Esophagus (tissue), 2 donors: ENCODE measurements around the gene PKN1. TPM values are rescaled to one million over a fixed set of nuclear protein-coding genes. Genes with fewer than 3 reads are reported as not detected.

ENCODE experiments used
- H3K27ac ChIP-seq, 2 donors: one replicate each; pipeline ENCODE4 v1.5.1; 2013; ENCODE audit warnings: low read depth in 2 of 2, mild to moderate bottlenecking in 2 of 2, inconsistent platforms in 1 of 2, low read length in 1 of 2, moderate library complexity in 1 of 2
- H3K27me3 ChIP-seq, 2 donors: one replicate each; pipeline ENCODE4 v1.6.1; 2013; ENCODE audit warnings: low read length in 2 of 2, control low read depth in 1 of 2, mild to moderate bottlenecking in 1 of 2; ENCODE audit not compliant: insufficient read depth in 2 of 2, control insufficient read depth in 1 of 2
- H3K36me3 ChIP-seq, 2 donors: one replicate each; pipeline ENCODE4 v1.6.1; 2013; ENCODE audit warnings: low read length in 1 of 2; ENCODE audit not compliant: control insufficient read depth in 2 of 2, insufficient read depth in 2 of 2
- H3K4me1 ChIP-seq, 2 donors: one replicate each; pipeline ENCODE4 v1.6.1; 2013; ENCODE audit warnings: low read length in 1 of 2; ENCODE audit not compliant: control insufficient read depth in 2 of 2, insufficient read depth in 2 of 2
- H3K4me3 ChIP-seq, 2 donors: one replicate each; pipeline ENCODE4 v1.5.1; 2013; ENCODE audit warnings: low read length in 2 of 2, mild to moderate bottlenecking in 2 of 2, low read depth in 1 of 2, moderate library complexity in 1 of 2
- H3K9me3 ChIP-seq, 2 donors: one replicate each; pipeline ENCODE4 v1.6.1; 2013; ENCODE audit warnings: mild to moderate bottlenecking in 2 of 2, low read depth in 1 of 2, low read length in 1 of 2, moderate library complexity in 1 of 2; ENCODE audit not compliant: control insufficient read depth in 2 of 2, insufficient read depth in 1 of 2
- WGBS, 2 donors: extraction: QIAGEN DNeasy Blood & Tissue Kit; methylation state at CpG; one replicate each; pipeline ENCODE4 v1.1.7; 2013; 5-methylcytosine and 5-hydroxymethylcytosine counted together
- polyA plus RNA-seq, 2 donors: library from polyadenylated mRNA; stranded (reverse); fragments of 200-250 nt; gene quantifications; one replicate each; pipeline ENCODE4 v1.2.3, GENCODE V29; 2013
- donor health status: healthy with polysubstance abuse.
- donor health status: Bipolar disorder and iron deficiency.

The PKN1 gene
- polyA plus RNA-seq: 10 to 100 TPM; 10.7 to 12.6 TPM

DNA sequence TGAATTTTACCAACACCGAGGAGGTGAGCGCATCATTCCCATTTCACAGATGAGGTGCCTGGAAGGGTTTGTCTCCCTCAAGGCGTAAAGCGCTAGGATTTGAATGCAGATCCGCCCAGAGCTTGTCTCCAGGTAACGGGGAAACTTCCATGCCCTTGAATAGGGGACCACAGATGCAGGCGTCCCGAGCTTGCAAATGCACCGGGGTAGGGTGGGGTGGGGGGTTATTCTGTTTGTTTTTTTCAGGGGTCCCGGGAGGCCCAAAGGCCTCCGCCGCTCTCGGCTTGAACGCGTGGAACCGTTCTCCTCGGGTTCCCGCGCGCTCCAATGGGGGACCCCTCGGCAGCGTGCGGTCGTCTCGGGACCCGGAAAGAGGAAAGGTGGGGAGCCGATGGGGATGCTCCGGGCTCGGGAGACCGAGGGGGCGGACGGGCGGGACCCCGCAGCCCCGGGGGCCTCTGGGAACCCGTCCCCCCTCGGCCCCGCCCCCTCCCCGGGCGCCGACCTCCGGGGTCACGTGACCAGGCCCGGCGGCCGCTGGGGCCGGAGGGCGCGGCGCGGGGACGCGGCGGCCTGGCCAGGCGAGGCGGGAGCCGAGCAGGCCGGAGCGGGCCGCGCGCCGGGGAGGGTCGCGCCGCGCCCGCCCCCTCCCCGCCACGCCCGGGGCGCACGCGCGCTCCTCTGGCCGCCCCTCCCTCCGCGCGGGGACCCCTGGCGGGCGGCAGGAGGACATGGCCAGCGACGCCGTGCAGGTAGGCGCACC lies at the start of gene PKN1:
PKN1 (plus strand) TSS at position 516 of the 763 bp plus-strand sequence; CDS start at position 732, 216 bp downstream.
- H3K36me3 ChIP-seq: no peaks in the 10 kb centered on the region
- no peaks in the 10 kb centered on the region for H3K9me3 ChIP-seq
- peaks cover 7 to 18% of the 10 kb centered on the region in 2 donors for H3K4me1 ChIP-seq
- peak within 1 kb of the TSS; percentile 56 to 66 for H3K4me3 ChIP-seq
- WGBS, 2 donors: 2 to 5% methylated on average over 23 to 84 of the region's 85 CpGs
- peak within 1 kb of the TSS; percentile 26 to 75 for H3K27ac ChIP-seq
- H3K27me3 ChIP-seq: no peaks in the 10 kb centered on the region

DNA sequence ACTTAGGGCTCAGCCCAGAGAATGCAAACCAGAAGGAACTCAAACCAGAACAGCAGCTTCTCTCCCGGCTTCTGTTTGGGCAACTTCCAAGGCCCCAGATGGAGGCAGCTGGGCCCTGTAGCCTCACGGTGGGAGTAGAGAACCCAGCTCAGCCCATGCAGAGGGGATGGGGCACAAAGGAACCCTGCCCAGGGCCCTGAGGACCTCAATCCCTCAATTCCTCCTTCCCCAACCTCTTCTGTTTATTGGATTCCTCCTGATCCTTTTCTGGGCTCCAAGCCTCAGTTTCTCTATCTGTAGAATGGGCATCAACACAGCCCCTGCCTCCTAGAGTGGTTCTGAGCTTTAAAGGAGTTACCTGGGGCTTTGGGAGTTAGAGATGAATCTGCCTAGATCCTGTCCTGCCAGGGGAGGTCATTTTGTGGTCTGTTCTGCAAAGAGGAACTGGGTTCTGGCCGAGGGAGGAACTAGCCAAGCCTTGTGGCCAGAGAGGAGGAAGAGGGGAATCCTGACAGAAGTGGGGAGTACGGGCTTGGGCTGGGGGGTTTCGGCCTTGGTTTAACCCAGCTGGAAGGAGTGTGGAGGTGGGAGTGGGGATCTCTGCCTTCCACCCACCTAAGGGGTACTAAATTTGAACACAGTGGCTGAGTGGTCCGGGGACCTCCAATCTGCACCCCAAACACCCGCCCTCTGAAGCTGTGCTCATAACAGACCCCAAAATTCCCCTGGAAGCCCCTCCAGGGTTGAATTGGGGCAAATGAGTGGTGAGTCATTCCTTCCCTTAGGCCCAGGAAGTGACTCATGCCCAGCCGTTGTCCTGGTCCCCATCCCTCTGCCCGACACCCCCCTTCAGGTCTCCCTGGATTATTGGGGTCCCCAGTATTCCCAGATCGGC lies 49.2 kb upstream of the PKN1 start:
- peak overlapping the region; percentile 17 to 23 for H3K4me3 ChIP-seq
- H3K4me1 ChIP-seq: peaks cover 0 to 4% of the 10 kb centered on the region in 2 donors
- H3K9me3 ChIP-seq: no peaks in the 10 kb centered on the region
- H3K27ac ChIP-seq: peak overlapping the region; percentile 50 to 57
- H3K27me3 ChIP-seq: no peaks in the 10 kb centered on the region
- H3K36me3 ChIP-seq: no peaks in the 10 kb centered on the region
- 21 to 29% methylated on average over 10 of the region's 10 CpGs for WGBS, 2 donors

GRCh38 chr19:14385492-14385891 lies 47.6 kb upstream of the PKN1 start:
- Histone ChIP-seq H3K4me1 (peaks cover 0 to 4% of the 10 kb centered on the region in 2 donors), H3K27me3 (no peaks in the 10 kb centered on the region), H3K9me3 (no peaks in the 10 kb centered on the region), H3K36me3 (no peaks in the 10 kb centered on the region), H3K27ac (no peak overlapping the region), H3K4me3 (no peak overlapping the region)
- 74 to 79% methylated on average over 11 of the region's 11 CpGs for WGBS, 2 donors

GRCh38 chr19:14390548-14390947 lies 42.6 kb upstream of the PKN1 start:
- Histone ChIP-seq H3K9me3 (no peaks in the 10 kb centered on the region), H3K36me3 (peaks cover 2 to 14% of the 10 kb centered on the region in 2 donors), H3K4me1 (no peaks in the 10 kb centered on the region), H3K27ac (no peak overlapping the region), H3K4me3 (no peak overlapping the region), H3K27me3 (no peaks in the 10 kb centered on the region)
- 92 to 96% methylated on average over 5 of the region's 5 CpGs for WGBS, 2 donors

- WGBS, 2 donors: 89% methylated on average over 10 of the region's 10 CpGs
- Histone ChIP-seq H3K36me3 (peaks cover 2 to 14% of the 10 kb centered on the region in 2 donors), H3K4me3 (no peak overlapping the region)
Observed at GRCh38 chr19:14391156-14391821, 41.8 kb upstream of the PKN1 start.

GRCh38 chr19:14393329-14393728 lies 39.8 kb upstream of the PKN1 start:
- Histone ChIP-seq H3K27me3 (no peaks in the 10 kb centered on the region), H3K9me3 (no peaks in the 10 kb centered on the region), H3K4me3 (no peak overlapping the region), H3K36me3 (peaks cover 5 to 14% of the 10 kb centered on the region in 2 donors), H3K4me1 (no peaks in the 10 kb centered on the region), H3K27ac (no peak overlapping the region)
- 68 to 70% methylated on average over 5 of the region's 5 CpGs for WGBS, 2 donors

More at GRCh38 chr19:14391156-14391821, 41.8 kb upstream of the PKN1 start:
- H3K27me3 ChIP-seq: no peaks in the 10 kb centered on the region
- no peaks in the 10 kb centered on the region for H3K9me3 ChIP-seq
- H3K4me1 ChIP-seq: no peaks in the 10 kb centered on the region
- H3K27ac ChIP-seq: no peak overlapping the region

GRCh38 chr19:14394167-14394566 lies 38.9 kb upstream of the PKN1 start:
- no peaks in the 10 kb centered on the region for H3K4me1 ChIP-seq
- H3K4me3 ChIP-seq: no peak overlapping the region
- peaks cover 5 to 14% of the 10 kb centered on the region in 2 donors for H3K36me3 ChIP-seq
- H3K9me3 ChIP-seq: no peaks in the 10 kb centered on the region
- WGBS, 2 donors: 83 to 89% methylated on average over 9 of the region's 9 CpGs
- H3K27ac ChIP-seq: no peak overlapping the region
- no peaks in the 10 kb centered on the region for H3K27me3 ChIP-seq

GRCh38 chr19:14395262-14395661 lies 37.8 kb upstream of the PKN1 start:
- Histone ChIP-seq H3K27ac (no peak overlapping the region), H3K27me3 (no peaks in the 10 kb centered on the region), H3K4me1 (no peaks in the 10 kb centered on the region), H3K4me3 (no peak overlapping the region), H3K36me3 (peaks cover 5 to 14% of the 10 kb centered on the region in 2 donors), H3K9me3 (no peaks in the 10 kb centered on the region)
- WGBS, 2 donors: 94 to 97% methylated on average over 9 of the region's 9 CpGs

GRCh38 chr19:14395710-14396336 lies 37.3 kb upstream of the PKN1 start:
- Histone ChIP-seq H3K4me1 (no peaks in the 10 kb centered on the region), H3K9me3 (no peaks in the 10 kb centered on the region), H3K4me3 (no peak overlapping the region), H3K27me3 (no peaks in the 10 kb centered on the region), H3K27ac (no peak overlapping the region), H3K36me3 (peaks cover 5 to 14% of the 10 kb centered on the region in 2 donors)
- 86 to 89% methylated on average over 16 of the region's 16 CpGs for WGBS, 2 donors
